CD14-positive monocyte (primary cell): Measurements from ENCODE around the gene GRIA3. TPM values are rescaled to one million over a fixed set of nuclear protein-coding genes. Genes with fewer than 3 reads are reported as not detected.
A peak's percentile ranks its signal among the peaks of the same experiment; 100 is the strongest.

Experiments
- DNase-seq, 3 donors: peaks; one replicate each; pipeline ENCODE4 v3.0.0-alpha.2; 2011 to 2022
- H2AFZ ChIP-seq: 2 replicates; pipeline ENCODE4 v1.6.0; 2012; ENCODE audit warnings: mild to moderate bottlenecking, low read depth, low read length, inconsistent platforms; ENCODE audit not compliant: insufficient read depth, poor library complexity, severe bottlenecking
- H3K27ac ChIP-seq, 2 donors: 1 replicate in 1 of 2; 2 replicates in 1 of 2; pipeline ENCODE4 v1.5.1; 2012 to 2013; ENCODE audit warnings: low read length in 2 of 2, control low read depth in 1 of 2, inconsistent platforms in 1 of 2, low read depth in 1 of 2, mild to moderate bottlenecking in 1 of 2
- H3K27me3 ChIP-seq, 2 donors: one replicate each; pipeline versions ENCODE4 v1.6.0 to v1.6.1; 2011 to 2013; ENCODE audit warnings: low read length in 2 of 2; ENCODE audit not compliant: control insufficient read depth in 2 of 2, insufficient read depth in 2 of 2
- H3K36me3 ChIP-seq, 2 donors: replicated peaks in 1 of 2; 1 replicate in 1 of 2; 2 replicates in 1 of 2; pipeline versions ENCODE4 v1.5.1 to v1.6.1; 2012 to 2013; ENCODE audit warnings: low read length in 2 of 2, control low read depth in 1 of 2, inconsistent platforms in 1 of 2, mild to moderate bottlenecking in 1 of 2; ENCODE audit not compliant: insufficient read depth in 2 of 2, control insufficient read depth in 1 of 2
- H3K4me1 ChIP-seq, 2 donors: 1 replicate in 1 of 2; 2 replicates in 1 of 2; pipeline versions ENCODE4 v1.5.1 to v1.6.1; 2012 to 2013; ENCODE audit warnings: low read length in 2 of 2, control low read depth in 1 of 2, inconsistent platforms in 1 of 2, mild to moderate bottlenecking in 1 of 2, moderate library complexity in 1 of 2; ENCODE audit not compliant: insufficient read depth in 2 of 2, control insufficient read depth in 1 of 2
- H3K4me2 ChIP-seq: replicated peaks from 2 replicates; pipeline ENCODE3; 2012; ENCODE audit warnings: low read length, moderate library complexity, mild to moderate bottlenecking; ENCODE audit not compliant: poor library complexity, severe bottlenecking; ENCODE audit errors: extremely low read depth
- H3K4me3 ChIP-seq, 3 experiments: fragments of 200-600 bp in 1 of 3; sonication (generic) in 1 of 3; replicated peaks in 1 of 3; 1 replicate in 2 of 3; 2 replicates in 1 of 3; pipeline ENCODE4 v1.5.1; 2011 to 2013; ENCODE audit warnings: low read length in 3 of 3, mild to moderate bottlenecking in 3 of 3, control low read depth in 2 of 3, low read depth in 2 of 3, inconsistent platforms in 1 of 3, moderate library complexity in 1 of 3
- H3K79me2 ChIP-seq: 2 replicates; pipeline ENCODE4 v1.6.0; 2012; ENCODE audit warnings: mild to moderate bottlenecking, control low read depth, inconsistent platforms, low read length, moderate library complexity; ENCODE audit not compliant: insufficient read depth
- H3K9ac ChIP-seq: 2 replicates; pipeline ENCODE4 v1.6.0; 2017; ENCODE audit warnings: low read length, mild to moderate bottlenecking; ENCODE audit not compliant: insufficient read depth, poor library complexity, severe bottlenecking
- H3K9me3 ChIP-seq, 2 donors: replicated peaks in 1 of 2; 1 replicate in 1 of 2; 2 replicates in 1 of 2; pipeline versions ENCODE4 v1.5.1 to v1.6.1; 2012 to 2013; ENCODE audit warnings: low read length in 2 of 2, control low read depth in 1 of 2; ENCODE audit not compliant: control insufficient read depth in 1 of 2, insufficient read depth in 1 of 2
- H4K20me1 ChIP-seq: 2 replicates; pipeline ENCODE4 v1.6.0; 2012; ENCODE audit warnings: mild to moderate bottlenecking, low read length, control low read depth, moderate library complexity; ENCODE audit not compliant: insufficient read depth
- H3K27ac Mint-ChIP-seq, 7 donors: one replicate each; pipeline ENCODE4 v1.8.0; 2020; ENCODE audit warnings: mild to moderate bottlenecking in 7 of 7, mixed read lengths in 7 of 7, moderate library complexity in 6 of 7, inconsistent platforms in 2 of 7
- H3K27me3 Mint-ChIP-seq, 3 donors: one replicate each; pipeline ENCODE4 v1.8.0; 2021 to 2022; ENCODE audit warnings: low read depth in 3 of 3, mild to moderate bottlenecking in 3 of 3, mixed read lengths in 3 of 3, moderate library complexity in 3 of 3, inconsistent platforms in 1 of 3
- H3K36me3 Mint-ChIP-seq, 2 donors: one replicate each; pipeline ENCODE4 v1.8.0; 2020; ENCODE audit warnings: mixed read lengths in 2 of 2, inconsistent platforms in 1 of 2, mild to moderate bottlenecking in 1 of 2
- H3K4me1 Mint-ChIP-seq: one replicate; pipeline ENCODE4 v1.8.0; 2020; ENCODE audit warnings: mild to moderate bottlenecking, mixed read lengths
- H3K4me3 Mint-ChIP-seq, 2 donors: one replicate each; pipeline ENCODE4 v1.8.0; 2020; ENCODE audit warnings: mild to moderate bottlenecking in 2 of 2, mixed read lengths in 2 of 2, moderate library complexity in 1 of 2
- H3K9me3 Mint-ChIP-seq, 7 donors: one replicate each; pipeline ENCODE4 v1.8.0; 2020 to 2022; ENCODE audit warnings: mixed read lengths in 7 of 7, mild to moderate bottlenecking in 6 of 7, moderate library complexity in 6 of 7, inconsistent platforms in 2 of 7
- CTCF ChIP-seq: fragments of 200-600 bp; IDR thresholded peaks from one replicate; pipeline ENCODE4 v1.8.0; 2022; ENCODE audit warnings: antibody characterized with exemption, mild to moderate bottlenecking
- WGBS: methylation state at CpG from one replicate; pipeline ENCODE4 v1.1.5; 2013; ENCODE audit warnings: missing lambda C conversion rate; ENCODE audit not compliant: insufficient coverage; 5-methylcytosine and 5-hydroxymethylcytosine counted together
- intact Hi-C, 2 donors: fragments of 100-400 bp; cut with micrococcal nuclease; formaldehyde crosslinking; loops; one replicate each; pipeline versions ENCODE4 v1.15.0 to v1.15.1; 2023
- polyA plus RNA-seq, 3 donors: library from polyadenylated mRNA; depleted of rRNA in 1 of 3; unstranded in 2 of 3; stranded (reverse) in 1 of 3; fragments of 300-500 nt in 2 of 3; fragments of >200 nt in 1 of 3; fragmentation: Illumina TruSeq in 2 of 3; gene quantifications; 1 replicate in 2 of 3; 2 replicates in 1 of 3; pipeline ENCODE4 v1.2.3, GENCODE V29; 2012 to 2021

Gene GRIA3
- polyA plus RNA-seq, 3 donors: not detected

- Histone ChIP-seq H3K27me3 (peaks cover 22 to 43% of the 10 kb centered on the region in 2 donors), H2AFZ (no peak overlapping the region), H3K9ac (no peak overlapping the region), H3K4me2 (no peak overlapping the region), H3K4me3 (no peak overlapping the region), H3K9me3 (no peaks in the 10 kb centered on the region), H3K36me3 (no peaks in the 10 kb centered on the region), H3K4me1 (no peaks in the 10 kb centered on the region), H4K20me1 (no peaks in the 10 kb centered on the region), H3K27ac (no peak overlapping the region), H3K79me2 (no peaks in the 10 kb centered on the region)
- Mint-ChIP-seq H3K36me3 (no peaks in the 10 kb centered on the region), H3K27me3 (peaks cover 40 to 61% (median 50%) of the 10 kb centered on the region in 3 donors), H3K4me1 (peaks cover 7% of the 10 kb centered on the region), H3K4me3 (peak overlapping the region in 1 of 2 donors; percentile 11), H3K9me3 (peaks cover 0 to 14% (median 7%) of the 10 kb centered on the region in 7 donors), H3K27ac (no peak overlapping the region)
- WGBS: 100% methylated on average over 1 of the region's 3 CpGs
- no peak for TF ChIP-seq CTCF
- no peak for DNase-seq
- intact Hi-C loops: no loop called here
Observed at GRCh38 chrX:123186801-123187200, 2.7 kb downstream of the GRIA3 start.

GRCh38 chrX:123188081-123188480 is 4.0 kb downstream of the GRIA3 start:
- 60% methylated on average over 1 of the region's 3 CpGs for WGBS

More at GRCh38 chrX:123188081-123188480, 4.0 kb downstream of the GRIA3 start:
- H3K27me3 ChIP-seq: peaks cover 16 to 35% of the 10 kb centered on the region in 2 donors
- H3K36me3 ChIP-seq: no peaks in the 10 kb centered on the region
- H3K9me3 ChIP-seq: no peaks in the 10 kb centered on the region
- intact Hi-C loops: no loop called here
- H3K4me3 ChIP-seq: no peak overlapping the region
- H3K27ac Mint-ChIP-seq: no peak overlapping the region
- peaks cover 7% of the 10 kb centered on the region for H3K4me1 Mint-ChIP-seq
- no peak overlapping the region for H3K4me3 Mint-ChIP-seq
- peaks cover 0 to 16% (median 7%) of the 10 kb centered on the region in 7 donors for H3K9me3 Mint-ChIP-seq
- no peak overlapping the region for H2AFZ ChIP-seq
- no peaks in the 10 kb centered on the region for H3K36me3 Mint-ChIP-seq
- H4K20me1 ChIP-seq: no peaks in the 10 kb centered on the region
- DNase-seq: no peak
- H3K9ac ChIP-seq: no peak overlapping the region
- H3K4me2 ChIP-seq: no peak overlapping the region
- no peak for TF ChIP-seq CTCF
- H3K27me3 Mint-ChIP-seq: peaks cover 37 to 49% (median 46%) of the 10 kb centered on the region in 3 donors
- H3K4me1 ChIP-seq: no peaks in the 10 kb centered on the region
- no peak overlapping the region for H3K27ac ChIP-seq
- H3K79me2 ChIP-seq: no peaks in the 10 kb centered on the region
